GM19193 (cell line): ENCODE measurements around the gene CRELD2.
A peak's percentile ranks its signal among the peaks of the same experiment; 100 is the strongest.

Source experiments
- POLR2A ChIP-seq: IDR thresholded peaks from 4 replicates; pipeline ENCODE4 v1.6.1; 2011; ENCODE audit not compliant: insufficient read depth, insufficient read length; ENCODE audit errors: extremely low read depth

The CRELD2 gene

GRCh38 chr22:49917974-49918910 is at the start of gene CRELD2, which contains the start of gene ALG12:
TSS of gene CRELD2 (plus strand) at chr22:49918634. CDS start at chr22:49918770, 136 bp downstream.
TSS of gene ALG12 (minus strand) at chr22:49918438. CDS start at chr22:49913765, 4,673 bp downstream.
- TF ChIP-seq POLR2A: peak; percentile 85

- TF ChIP-seq POLR2A: no peak
Measured at GRCh38 chr22:49869086-49869830, 49.2 kb upstream of the CRELD2 start.

- no peak for TF ChIP-seq POLR2A
Measured at GRCh38 chr22:49869845-49870712, 48.4 kb upstream of the CRELD2 start.

- TF ChIP-seq POLR2A: no peak
Measured at GRCh38 chr22:49871482-49871881, 47.0 kb upstream of the CRELD2 start.

GRCh38 chr22:49872347-49872746 is 46.1 kb upstream of the CRELD2 start:
- no peak for TF ChIP-seq POLR2A

GRCh38 chr22:49873228-49873940 is 45.0 kb upstream of the CRELD2 start:
- no peak for TF ChIP-seq POLR2A

- TF ChIP-seq POLR2A: no peak
Measured at GRCh38 chr22:49877642-49878041, 40.8 kb upstream of the CRELD2 start.

- no peak for TF ChIP-seq POLR2A
Measured at GRCh38 chr22:49878206-49878605, 40.2 kb upstream of the CRELD2 start.

- no peak for TF ChIP-seq POLR2A
Measured at GRCh38 chr22:49879871-49880270, 38.6 kb upstream of the CRELD2 start.

GRCh38 chr22:49880281-49880680 is 38.2 kb upstream of the CRELD2 start:
- no peak for TF ChIP-seq POLR2A

GRCh38 chr22:49881856-49882255 is 36.6 kb upstream of the CRELD2 start:
- TF ChIP-seq POLR2A: no peak

GRCh38 chr22:49882519-49883293 is 35.7 kb upstream of the CRELD2 start:
- TF ChIP-seq POLR2A: no peak

GRCh38 chr22:49883294-49883640 is 35.2 kb upstream of the CRELD2 start:
- TF ChIP-seq POLR2A: no peak
